Ovary (tissue), 3 donors: ENCODE data around the gene CD247.

Experiments
- POLR2A ChIP-seq: fragments of 450-650 bp; IDR thresholded peaks from one replicate; pipeline ENCODE4 v1.6.1; 2017; ENCODE audit warnings: antibody characterized with exemption, mild to moderate bottlenecking, moderate library complexity
- TF ChIP-seq, protein P1 (sequence below), 3 donors: fragments of 450-650 bp in 2 of 3; fragments of 200-600 bp in 1 of 3; IDR thresholded peaks; one replicate each; pipeline versions ENCODE4 v1.5.1 to v1.8.0; 2016 to 2022; ENCODE audit warnings: antibody characterized with exemption in 3 of 3, mild to moderate bottlenecking in 1 of 3
- donor health status: DM: no; HTN: no; CAD: no.

DNA sequence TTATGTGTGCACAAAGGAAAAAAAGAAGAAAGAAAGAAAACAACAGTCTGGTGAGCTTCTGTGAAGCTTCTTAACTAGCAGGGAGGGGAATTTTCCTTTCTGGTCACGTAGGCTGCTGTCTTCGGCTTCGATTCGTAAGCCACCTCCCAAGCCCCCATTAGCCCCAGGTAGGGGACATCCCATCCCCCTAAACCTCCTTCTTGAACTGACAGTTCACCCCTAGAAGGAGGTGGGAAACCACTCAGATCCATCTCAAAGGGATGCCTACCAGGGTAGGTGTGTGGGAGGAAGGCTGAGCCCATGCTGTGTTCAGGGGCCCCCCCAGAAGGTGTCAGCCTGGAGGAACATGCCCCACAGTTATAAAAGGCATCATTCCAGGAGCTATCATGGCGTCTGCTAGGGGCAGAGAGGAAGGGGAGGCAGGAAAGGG is 25.8 kb downstream of the CD247 start:
- TF ChIP-seq POLR2A: no peak
- TF ChIP-seq, protein P1, sequence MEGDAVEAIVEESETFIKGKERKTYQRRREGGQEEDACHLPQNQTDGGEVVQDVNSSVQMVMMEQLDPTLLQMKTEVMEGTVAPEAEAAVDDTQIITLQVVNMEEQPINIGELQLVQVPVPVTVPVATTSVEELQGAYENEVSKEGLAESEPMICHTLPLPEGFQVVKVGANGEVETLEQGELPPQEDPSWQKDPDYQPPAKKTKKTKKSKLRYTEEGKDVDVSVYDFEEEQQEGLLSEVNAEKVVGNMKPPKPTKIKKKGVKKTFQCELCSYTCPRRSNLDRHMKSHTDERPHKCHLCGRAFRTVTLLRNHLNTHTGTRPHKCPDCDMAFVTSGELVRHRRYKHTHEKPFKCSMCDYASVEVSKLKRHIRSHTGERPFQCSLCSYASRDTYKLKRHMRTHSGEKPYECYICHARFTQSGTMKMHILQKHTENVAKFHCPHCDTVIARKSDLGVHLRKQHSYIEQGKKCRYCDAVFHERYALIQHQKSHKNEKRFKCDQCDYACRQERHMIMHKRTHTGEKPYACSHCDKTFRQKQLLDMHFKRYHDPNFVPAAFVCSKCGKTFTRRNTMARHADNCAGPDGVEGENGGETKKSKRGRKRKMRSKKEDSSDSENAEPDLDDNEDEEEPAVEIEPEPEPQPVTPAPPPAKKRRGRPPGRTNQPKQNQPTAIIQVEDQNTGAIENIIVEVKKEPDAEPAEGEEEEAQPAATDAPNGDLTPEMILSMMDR (IDR thresholded peaks at IDR 0.05): no peak
